Heart right ventricle (tissue), 16 donors: ENCODE data around the gene NOSTRIN. TPM values are rescaled to one million over a fixed set of nuclear protein-coding genes. Genes with fewer than 3 reads are reported as not detected.

ENCODE experiments used
- ATAC-seq, 8 donors: fragments of 200-7000 bp; cut with Tn5 transposase; one replicate each; pipeline ENCODE4 v1.9.1; 2020; ENCODE audit warnings: mild to moderate bottlenecking in 8 of 8, moderate library complexity in 8 of 8, moderate number of reproducible peaks in 1 of 8
- DNase-seq, 2 donors: peaks; one replicate each; pipeline ENCODE4 v3.0.0-alpha.2; 2020
- H3K27ac ChIP-seq, 10 donors: fragments of 200-600 bp; sonication (generic) in 2 of 10; one replicate each; pipeline versions ENCODE4 v1.5.0 to v1.8.0; 2020 to 2022; ENCODE audit warnings: mild to moderate bottlenecking in 3 of 10
- H3K27me3 ChIP-seq, 7 donors: fragments of 200-600 bp; one replicate each; pipeline ENCODE4 v1.8.0; 2021 to 2022; ENCODE audit warnings: mild to moderate bottlenecking in 2 of 7
- H3K36me3 ChIP-seq, 9 donors: fragments of 200-600 bp; sonication (generic) in 1 of 9; one replicate each; pipeline versions ENCODE4 v1.5.0 to v1.8.0; 2020 to 2022; ENCODE audit warnings: mild to moderate bottlenecking in 2 of 9
- H3K4me1 ChIP-seq, 9 donors: fragments of 200-600 bp; sonication (generic) in 1 of 9; one replicate each; pipeline versions ENCODE4 v1.5.0 to v1.8.0; 2020 to 2022; ENCODE audit warnings: mild to moderate bottlenecking in 4 of 9
- H3K4me3 ChIP-seq, 10 donors: fragments of 200-600 bp; sonication (generic) in 2 of 10; one replicate each; pipeline versions ENCODE4 v1.5.0 to v1.8.0; 2020 to 2022; ENCODE audit warnings: mild to moderate bottlenecking in 7 of 10, moderate library complexity in 2 of 10
- H3K9me3 ChIP-seq, 11 donors: fragments of 200-600 bp in 10 of 11; sonication (generic) in 2 of 11; one replicate each; pipeline versions ENCODE4 v1.5.0 to v1.8.0; 2013 to 2022; ENCODE audit warnings: mild to moderate bottlenecking in 2 of 11, control low read depth in 1 of 11, moderate library complexity in 1 of 11
- WGBS, 2 donors: extraction: QIAGEN DNeasy Blood & Tissue Kit; methylation state at CpG; one replicate each; pipeline ENCODE4 v1.1.7; 2013; ENCODE audit warnings: inconsistent platforms in 1 of 2; 5-methylcytosine and 5-hydroxymethylcytosine counted together
- intact Hi-C, 10 donors: fragments of 100-400 bp; cut with DNase I; formaldehyde crosslinking; loops; one replicate each; pipeline versions ENCODE4 v1.11.1 to v1.14.2; 2022
- polyA plus RNA-seq, 2 donors: library from polyadenylated mRNA; stranded (reverse); fragments of 200-250 nt; gene quantifications; one replicate each; pipeline ENCODE4 v1.2.3, GENCODE V29; 2013
- total RNA-seq, 10 donors: library from RNA; stranded (reverse); fragmentation: NEBNext Ultra II Directional in 3 of 10; extraction: Animal tissue kit (Norgen Biotek cat#: 25700) in 3 of 10; gene quantifications; one replicate each; pipeline versions ENCODE4 v1.2.1 to v1.2.4, GENCODE V29; 2021 to 2023
- TF ChIP-seq, protein P1 (sequence below), 9 donors: fragments of 200-600 bp; sonication (generic) in 2 of 9; IDR thresholded peaks; one replicate each; pipeline versions ENCODE4 v1.5.0 to v1.8.0; 2021 to 2022; ENCODE audit warnings: antibody characterized with exemption in 9 of 9, mild to moderate bottlenecking in 5 of 9, moderate library complexity in 1 of 9
- donor health status: Arrhythmogenic right ventricular cardiomyopathy.
- donor health status: ischemic (EF 13 %, LVEDD 7.1; RV severe dilation, severe dysfunction).
- donor health status: healthy with polysubstance abuse.
- donor health status: DM: no; HTN: yes; CAD: no.
- donor health status: DM: no; HTN: no; CAD: no.
- donor health status: ischemic (EF 25% LVEDD 6.9; RV normal size, moderate dysfunction).
- donor health status: ischemic (EF 25% LVEDD 5.7; RV mildly dilated, moderate dysfunction).
- donor health status: healthy.
- donor health status: DM: yes; HTN: yes; CAD: no.
- donor health status: Ischemic cardiomyopathy.
- donor health status: ischemic (EF 35%, LVEDD 5.7; RV mildly dilated, moderate dysfunction).
- donor health status: nonischemic (EF 11% LVEDD 7.7; RV severe dilation, severe dysfunction).
- donor health status: DM: yes; HTN: yes; CAD: no.
- donor health status: PGD.
- donor health status: ischemic (EF 29% LVEDD 5.4; RV normal size, mild dysfunction).
- donor health status: nonischemic (EF 23%, LVEDD 6.1; RV moderate dilation, normal function).

NOSTRIN gene
- total and polyA plus RNA-seq, 12 donors: 5.0 to 44.6 (median 12.2) TPM

DNA sequence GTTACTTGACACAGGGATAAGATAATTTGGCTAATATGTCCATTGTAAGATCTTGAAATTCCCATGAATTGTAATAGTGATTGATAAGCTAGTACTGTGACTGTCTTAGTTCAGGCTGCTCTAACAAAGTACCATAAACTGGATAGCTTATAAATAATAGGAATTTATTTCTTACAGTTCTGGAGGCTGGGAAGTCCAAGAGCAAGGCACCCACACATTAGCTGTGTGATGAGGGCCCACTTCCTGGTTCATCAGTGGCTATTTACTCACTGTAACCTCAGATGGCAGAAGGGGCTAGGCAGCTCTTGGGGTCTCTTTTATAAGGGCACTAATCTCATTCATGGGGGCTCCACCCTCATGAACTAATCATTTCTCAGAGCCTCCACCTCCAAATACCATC lies 28.5 kb downstream of the NOSTRIN start:
- H3K4me1 ChIP-seq: no peaks in the 10 kb centered on the region
- peaks cover 0 to 95% (median 18%) of the 10 kb centered on the region in 9 donors for H3K36me3 ChIP-seq
- H3K27me3 ChIP-seq: no peaks in the 10 kb centered on the region
- intact Hi-C loops: loop anchor here in 1 of 10 donors (10.0 kb wide), 1 partner anchor 46 kb away; no protein-coding TSS in a partner anchor
- H3K27ac ChIP-seq: no peak overlapping the region
- DNase-seq: no peak
- H3K9me3 ChIP-seq: peaks cover 0 to 10% (median 0%) of the 10 kb centered on the region in 11 donors
- H3K4me3 ChIP-seq: no peak overlapping the region
- ATAC-seq: no peak
- TF ChIP-seq, protein P1, sequence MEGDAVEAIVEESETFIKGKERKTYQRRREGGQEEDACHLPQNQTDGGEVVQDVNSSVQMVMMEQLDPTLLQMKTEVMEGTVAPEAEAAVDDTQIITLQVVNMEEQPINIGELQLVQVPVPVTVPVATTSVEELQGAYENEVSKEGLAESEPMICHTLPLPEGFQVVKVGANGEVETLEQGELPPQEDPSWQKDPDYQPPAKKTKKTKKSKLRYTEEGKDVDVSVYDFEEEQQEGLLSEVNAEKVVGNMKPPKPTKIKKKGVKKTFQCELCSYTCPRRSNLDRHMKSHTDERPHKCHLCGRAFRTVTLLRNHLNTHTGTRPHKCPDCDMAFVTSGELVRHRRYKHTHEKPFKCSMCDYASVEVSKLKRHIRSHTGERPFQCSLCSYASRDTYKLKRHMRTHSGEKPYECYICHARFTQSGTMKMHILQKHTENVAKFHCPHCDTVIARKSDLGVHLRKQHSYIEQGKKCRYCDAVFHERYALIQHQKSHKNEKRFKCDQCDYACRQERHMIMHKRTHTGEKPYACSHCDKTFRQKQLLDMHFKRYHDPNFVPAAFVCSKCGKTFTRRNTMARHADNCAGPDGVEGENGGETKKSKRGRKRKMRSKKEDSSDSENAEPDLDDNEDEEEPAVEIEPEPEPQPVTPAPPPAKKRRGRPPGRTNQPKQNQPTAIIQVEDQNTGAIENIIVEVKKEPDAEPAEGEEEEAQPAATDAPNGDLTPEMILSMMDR (IDR thresholded peaks at IDR 0.05): no peak

DNA sequence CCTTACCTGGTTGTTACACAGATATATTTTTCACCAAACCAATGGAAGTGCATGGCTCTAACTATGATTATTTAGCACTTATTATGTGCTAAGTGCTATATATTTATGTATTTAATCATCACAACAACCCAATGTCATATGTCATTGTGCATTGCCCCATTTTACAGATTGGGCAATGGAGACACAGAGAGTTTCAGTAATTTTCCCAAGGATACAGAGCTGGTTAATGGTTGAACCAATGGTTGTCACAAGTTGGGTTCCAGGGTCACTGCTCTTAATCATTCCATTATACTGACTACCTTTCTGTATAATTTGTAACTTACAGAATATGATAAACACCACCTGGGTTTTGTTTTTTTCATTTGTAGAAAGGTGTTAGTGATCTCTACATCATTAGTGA lies 29.2 kb downstream of the NOSTRIN start:
- H3K27me3 ChIP-seq: no peaks in the 10 kb centered on the region
- TF ChIP-seq, protein P1 (IDR thresholded peaks at IDR 0.05): no peak
- intact Hi-C loops: loop anchor here in 1 of 10 donors (10.0 kb wide), 1 partner anchor 47 kb away; no protein-coding TSS in a partner anchor
- DNase-seq (no peak), ATAC-seq (no peak)
- no peak overlapping the region for H3K4me3 ChIP-seq
- H3K27ac ChIP-seq: no peak overlapping the region
- no peaks in the 10 kb centered on the region for H3K4me1 ChIP-seq
- peaks cover 0 to 10% (median 0%) of the 10 kb centered on the region in 11 donors for H3K9me3 ChIP-seq
- peaks cover 0 to 96% (median 18%) of the 10 kb centered on the region in 9 donors for H3K36me3 ChIP-seq

DNA sequence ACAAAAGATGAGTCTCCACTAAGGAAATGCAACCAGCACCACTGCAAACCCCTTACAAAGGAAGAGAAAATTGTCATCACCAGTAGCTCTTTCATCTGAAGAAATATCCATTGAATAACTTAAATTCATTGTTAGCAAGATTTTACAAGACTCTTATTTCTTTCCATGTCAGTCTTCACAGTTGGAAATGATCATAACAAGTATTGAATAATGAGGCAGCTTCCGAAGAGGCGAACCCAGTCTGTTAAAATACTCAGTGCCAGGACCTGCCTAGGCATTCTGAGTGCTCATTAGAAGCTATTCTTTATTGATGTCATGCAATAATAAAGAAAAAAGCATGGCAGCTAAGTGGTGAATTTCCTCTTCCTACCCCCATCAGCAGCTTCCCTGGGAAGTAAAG lies 33.5 kb downstream of the NOSTRIN start:
- 97 to 100% methylated on average over 2 of the region's 2 CpGs for whole genome bisulfite sequencing, 2 donors
- Histone ChIP-seq H3K4me1 (no peaks in the 10 kb centered on the region), H3K36me3 (peaks cover 0 to 89% (median 9%) of the 10 kb centered on the region in 9 donors), H3K9me3 (peaks cover 0 to 5% (median 0%) of the 10 kb centered on the region in 11 donors), H3K27me3 (no peaks in the 10 kb centered on the region), H3K27ac (no peak overlapping the region), H3K4me3 (no peak overlapping the region)
- no peak for ATAC-seq
- TF ChIP-seq, protein P1 (IDR thresholded peaks at IDR 0.05): no peak
- no peak for DNase-seq
- intact Hi-C loops: loop anchor here in 1 of 10 donors (10.0 kb wide), 1 partner anchor 51 kb away; no protein-coding TSS in a partner anchor

DNA sequence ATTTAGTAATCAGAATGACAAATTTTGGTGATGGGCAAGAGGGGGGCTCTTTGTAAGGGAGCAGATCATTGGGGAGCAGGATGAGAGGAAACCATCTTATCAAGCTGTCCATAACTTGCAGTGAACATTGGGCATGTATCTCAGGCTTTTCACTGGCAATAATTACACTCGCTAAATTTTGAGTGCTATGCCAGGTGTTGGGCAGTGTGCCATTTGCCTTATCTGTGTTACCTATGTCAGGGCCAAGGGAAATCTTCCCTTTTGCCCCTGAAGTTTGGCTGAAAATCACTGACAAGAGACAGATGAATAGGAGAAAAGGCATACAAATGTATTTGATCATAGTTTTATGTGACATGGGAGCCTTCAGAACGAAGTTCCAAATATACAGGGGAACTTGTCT lies 39.0 kb downstream of the NOSTRIN start:
- intact Hi-C loops: loop anchor here in 2 of 10 donors (10.0 kb wide), 2 partner anchors 67 to 127 kb away; no protein-coding TSS in a partner anchor
- ATAC-seq (no peak), DNase-seq (no peak)
- Histone ChIP-seq H3K4me1 (no peaks in the 10 kb centered on the region), H3K36me3 (peaks cover 0 to 78% (median 0%) of the 10 kb centered on the region in 9 donors), H3K27me3 (no peaks in the 10 kb centered on the region), H3K9me3 (no peaks in the 10 kb centered on the region), H3K4me3 (no peak overlapping the region), H3K27ac (no peak overlapping the region)
- TF ChIP-seq, protein P1 (IDR thresholded peaks at IDR 0.05): no peak
- WGBS, 2 donors: 58 to 61% methylated on average over 2 of the region's 2 CpGs
